GM12878 (cell line): Measurements from ENCODE around the gene SLC6A12.

Experiments used
- EZH2 ChIP-seq: IDR thresholded peaks from 2 replicates; pipeline ENCODE4 v1.6.1; 2012; ENCODE audit warnings: low read depth, mild to moderate bottlenecking, control low read depth, inconsistent platforms, low read length, borderline replicate concordance; ENCODE audit not compliant: control insufficient read depth
- MEF2A ChIP-seq: IDR thresholded peaks from 2 replicates; pipeline ENCODE4 v1.6.1; 2011; ENCODE audit warnings: low read depth, mild to moderate bottlenecking, low read length, moderate library complexity; ENCODE audit not compliant: insufficient read depth
- RB1 ChIP-seq: fragments of 450-650 bp; formaldehyde crosslinking; IDR thresholded peaks from 2 replicates; pipeline ENCODE4 v1.6.1; 2017; ENCODE audit warnings: mild to moderate bottlenecking, borderline replicate concordance
- TF ChIP-seq, protein P1 (sequence below): IDR thresholded peaks from 2 replicates; pipeline ENCODE4 v1.6.1; 2011; ENCODE audit warnings: low read depth, low read length, improper control_type of control experiment, borderline replicate concordance

GRCh38 chr12:205026-205425, 8.9 kb downstream of the SLC6A12 start:
- no peak for TF ChIP-seq RB1
- no peak for TF ChIP-seq MEF2A
- TF ChIP-seq, protein P1, sequence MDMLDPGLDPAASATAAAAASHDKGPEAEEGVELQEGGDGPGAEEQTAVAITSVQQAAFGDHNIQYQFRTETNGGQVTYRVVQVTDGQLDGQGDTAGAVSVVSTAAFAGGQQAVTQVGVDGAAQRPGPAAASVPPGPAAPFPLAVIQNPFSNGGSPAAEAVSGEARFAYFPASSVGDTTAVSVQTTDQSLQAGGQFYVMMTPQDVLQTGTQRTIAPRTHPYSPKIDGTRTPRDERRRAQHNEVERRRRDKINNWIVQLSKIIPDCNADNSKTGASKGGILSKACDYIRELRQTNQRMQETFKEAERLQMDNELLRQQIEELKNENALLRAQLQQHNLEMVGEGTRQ: no peak
- no peak for TF ChIP-seq EZH2
